GM10266 (cell line): ENCODE data around the gene ABCA4.

Experiments used
- DNase-seq: peaks from one replicate; pipeline ENCODE4 v3.0.0; 2012; ENCODE audit errors: extremely low spot score
- TF ChIP-seq, protein P1 (sequence below): IDR thresholded peaks from 2 replicates; pipeline ENCODE4 v1.5.1; 2012; ENCODE audit warnings: mild to moderate bottlenecking, low read depth; ENCODE audit not compliant: control insufficient read depth, insufficient read depth; ENCODE audit errors: missing control alignments

Gene ABCA4

DNA sequence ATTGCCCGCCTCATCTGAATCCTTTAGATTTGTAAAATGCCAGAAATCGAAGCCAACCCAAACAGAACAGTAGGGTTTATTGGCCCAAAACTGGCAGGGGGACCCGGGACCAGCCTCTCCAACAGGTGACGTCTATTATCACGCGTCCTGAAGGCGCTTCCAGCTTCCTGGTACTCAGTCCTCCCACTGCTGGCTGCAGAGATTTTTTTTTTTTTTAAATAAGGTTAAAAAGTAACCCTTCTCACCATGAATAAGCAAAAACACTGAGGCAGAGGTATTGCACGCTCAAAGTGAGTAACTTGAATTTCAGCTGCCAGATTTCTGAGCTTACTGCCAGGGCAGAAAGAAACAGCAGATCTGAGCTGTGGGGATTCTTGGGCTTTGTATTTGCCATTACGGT lies 157.4 kb downstream of the ABCA4 start:
- DNase-seq = no peak
- TF ChIP-seq, protein P1, sequence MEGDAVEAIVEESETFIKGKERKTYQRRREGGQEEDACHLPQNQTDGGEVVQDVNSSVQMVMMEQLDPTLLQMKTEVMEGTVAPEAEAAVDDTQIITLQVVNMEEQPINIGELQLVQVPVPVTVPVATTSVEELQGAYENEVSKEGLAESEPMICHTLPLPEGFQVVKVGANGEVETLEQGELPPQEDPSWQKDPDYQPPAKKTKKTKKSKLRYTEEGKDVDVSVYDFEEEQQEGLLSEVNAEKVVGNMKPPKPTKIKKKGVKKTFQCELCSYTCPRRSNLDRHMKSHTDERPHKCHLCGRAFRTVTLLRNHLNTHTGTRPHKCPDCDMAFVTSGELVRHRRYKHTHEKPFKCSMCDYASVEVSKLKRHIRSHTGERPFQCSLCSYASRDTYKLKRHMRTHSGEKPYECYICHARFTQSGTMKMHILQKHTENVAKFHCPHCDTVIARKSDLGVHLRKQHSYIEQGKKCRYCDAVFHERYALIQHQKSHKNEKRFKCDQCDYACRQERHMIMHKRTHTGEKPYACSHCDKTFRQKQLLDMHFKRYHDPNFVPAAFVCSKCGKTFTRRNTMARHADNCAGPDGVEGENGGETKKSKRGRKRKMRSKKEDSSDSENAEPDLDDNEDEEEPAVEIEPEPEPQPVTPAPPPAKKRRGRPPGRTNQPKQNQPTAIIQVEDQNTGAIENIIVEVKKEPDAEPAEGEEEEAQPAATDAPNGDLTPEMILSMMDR = no peak

DNA sequence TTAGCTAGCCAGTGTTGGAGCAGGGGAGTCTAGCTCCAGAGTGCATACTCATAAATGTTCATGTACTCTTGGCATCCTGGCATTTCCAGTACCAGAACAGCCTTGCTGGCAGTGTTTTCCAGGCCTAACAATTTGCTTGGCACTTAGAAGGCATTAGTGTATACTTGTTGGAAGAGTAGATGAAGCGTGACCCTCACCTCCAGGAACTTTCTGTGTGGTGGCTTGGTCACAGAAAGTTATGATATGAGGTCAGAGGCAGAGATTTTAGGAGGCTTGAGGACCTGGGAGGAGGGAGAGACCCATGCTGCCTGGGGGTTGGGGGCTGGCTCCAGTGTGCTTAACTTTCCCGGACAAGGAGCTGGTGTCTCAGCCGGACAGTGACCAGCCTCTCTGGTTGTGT lies 159.0 kb downstream of the ABCA4 start:
- TF ChIP-seq, protein P1 = no peak
- no peak for DNase-seq

DNA sequence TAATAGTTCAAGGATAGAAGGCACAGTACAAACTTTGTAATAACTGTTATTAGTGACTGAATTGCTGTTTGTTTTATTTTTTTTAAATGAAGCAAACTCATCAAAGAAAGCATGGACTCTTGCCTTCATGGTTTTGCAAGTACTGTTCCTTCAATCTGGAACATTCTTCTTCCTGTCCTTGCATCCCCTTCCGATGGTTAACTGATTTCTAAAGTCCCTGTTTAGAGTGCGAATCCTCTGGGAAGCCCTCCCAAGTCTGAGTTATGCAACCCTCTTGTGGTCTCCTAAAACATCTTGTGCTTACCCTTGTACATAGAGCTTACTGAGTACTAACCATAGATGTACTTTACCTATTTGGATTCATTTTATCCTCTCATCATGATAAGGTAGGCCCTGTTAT lies 159.5 kb downstream of the ABCA4 start:
- DNase-seq = no peak
- TF ChIP-seq, protein P1 = no peak

DNA sequence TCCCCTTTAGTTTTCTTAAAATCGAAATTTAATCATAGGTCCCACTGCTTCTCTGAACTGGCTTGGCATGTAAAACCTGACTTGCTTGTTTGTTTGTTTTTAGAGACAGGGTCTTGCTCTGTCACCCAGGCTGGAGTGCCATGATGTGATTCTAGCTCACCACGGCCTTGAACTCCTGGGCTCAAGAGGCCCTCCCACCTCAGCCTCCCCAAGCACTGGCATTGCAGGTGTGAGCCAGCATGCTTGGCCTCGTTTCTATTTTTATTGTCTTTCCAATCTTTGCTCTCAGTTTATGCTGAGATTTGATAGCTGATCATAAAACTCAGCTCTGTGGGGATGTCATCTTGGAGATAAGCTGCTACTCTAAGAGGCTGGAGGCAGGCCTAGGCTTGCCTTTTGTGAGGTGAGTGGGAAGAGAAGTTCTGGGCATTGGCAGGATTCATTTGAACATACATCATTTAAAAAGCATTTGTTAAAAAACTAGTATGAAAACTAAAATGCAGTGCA lies 160.3 kb downstream of the ABCA4 start:
- TF ChIP-seq, protein P1 = no peak

DNA sequence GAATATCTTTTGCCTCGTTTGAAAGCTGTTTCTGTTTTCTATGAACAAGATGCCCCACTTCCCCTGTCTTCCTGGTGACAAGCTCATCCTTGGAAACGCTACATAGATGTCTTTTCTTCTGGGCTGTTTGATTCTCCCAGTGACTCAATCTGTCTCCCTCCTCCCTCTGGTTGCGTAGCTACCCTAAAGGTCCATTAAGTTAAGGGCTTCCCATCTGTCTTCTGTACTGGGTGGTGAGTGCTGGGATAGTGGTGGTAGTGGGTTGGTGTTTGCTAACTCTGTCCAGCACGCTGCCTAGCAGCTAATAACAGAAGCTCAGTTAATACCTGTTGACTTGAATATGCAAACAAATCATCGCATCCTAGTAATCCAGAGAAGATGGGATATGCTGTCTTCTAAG lies 161.5 kb downstream of the ABCA4 start:
- TF ChIP-seq, protein P1 = no peak
- no peak for DNase-seq

More for the DNA sequence above, 160.3 kb downstream of the ABCA4 start:
- no peak for DNase-seq

DNA sequence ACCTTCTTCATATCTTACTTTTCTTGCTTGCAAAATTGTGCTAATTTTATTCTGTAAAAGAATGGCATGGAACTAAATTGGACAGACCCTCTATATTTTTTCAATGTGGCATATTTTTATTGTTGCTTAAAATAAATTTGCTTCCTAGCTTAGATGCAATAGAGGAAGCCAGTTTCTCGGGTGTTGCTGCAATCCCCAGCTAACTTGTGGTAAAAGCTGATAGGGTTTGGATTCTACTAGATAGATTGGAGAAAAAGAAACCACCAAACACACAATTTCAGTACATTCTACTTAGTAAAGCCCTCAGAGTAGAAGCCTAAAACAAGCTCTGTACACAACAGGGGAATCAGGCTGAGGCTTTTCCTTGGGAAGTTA lies 162.2 kb downstream of the ABCA4 start:
- DNase-seq = no peak
- TF ChIP-seq, protein P1 = no peak

DNA sequence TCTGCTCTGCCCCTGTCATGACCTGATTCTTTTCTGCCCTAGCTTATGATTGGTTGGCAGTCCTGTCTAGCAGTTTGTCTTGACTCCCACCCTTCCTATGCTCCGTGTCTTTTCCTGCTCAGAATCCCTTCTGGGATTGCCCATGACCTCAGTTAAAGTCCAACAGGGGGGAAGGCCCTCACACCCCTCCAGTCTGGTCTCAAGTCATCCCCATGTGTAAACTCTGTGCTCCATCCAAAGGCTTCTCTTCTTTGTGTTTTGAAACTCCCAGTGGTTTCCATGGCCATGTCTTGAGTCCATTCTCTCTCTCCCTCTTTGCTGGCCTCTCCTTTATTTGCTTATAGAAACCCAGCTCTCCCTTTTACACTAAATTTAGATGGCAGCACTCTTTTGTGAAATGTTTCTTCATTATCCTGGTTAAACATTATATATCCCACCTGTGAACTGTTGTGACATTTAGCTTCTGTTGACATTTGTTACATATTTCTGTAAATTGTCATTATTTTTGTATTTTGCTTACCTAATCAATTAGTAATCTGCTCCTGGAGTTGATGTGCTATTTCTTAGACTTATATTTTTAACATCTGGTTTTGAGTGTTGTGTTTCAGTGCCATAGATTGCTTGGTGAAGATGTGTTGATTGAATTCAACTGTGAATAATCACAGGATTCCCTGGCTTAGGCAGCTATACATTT lies 162.8 kb downstream of the ABCA4 start:
- TF ChIP-seq, protein P1 = no peak
- no peak for DNase-seq
